ENCODE results near the gene XRCC3. TPM values are rescaled to one million over a fixed set of nuclear protein-coding genes. Genes with fewer than 3 reads are reported as not detected.

XRCC3 gene
- total RNA-seq, 1 donor: 11.7 TPM

DNA sequence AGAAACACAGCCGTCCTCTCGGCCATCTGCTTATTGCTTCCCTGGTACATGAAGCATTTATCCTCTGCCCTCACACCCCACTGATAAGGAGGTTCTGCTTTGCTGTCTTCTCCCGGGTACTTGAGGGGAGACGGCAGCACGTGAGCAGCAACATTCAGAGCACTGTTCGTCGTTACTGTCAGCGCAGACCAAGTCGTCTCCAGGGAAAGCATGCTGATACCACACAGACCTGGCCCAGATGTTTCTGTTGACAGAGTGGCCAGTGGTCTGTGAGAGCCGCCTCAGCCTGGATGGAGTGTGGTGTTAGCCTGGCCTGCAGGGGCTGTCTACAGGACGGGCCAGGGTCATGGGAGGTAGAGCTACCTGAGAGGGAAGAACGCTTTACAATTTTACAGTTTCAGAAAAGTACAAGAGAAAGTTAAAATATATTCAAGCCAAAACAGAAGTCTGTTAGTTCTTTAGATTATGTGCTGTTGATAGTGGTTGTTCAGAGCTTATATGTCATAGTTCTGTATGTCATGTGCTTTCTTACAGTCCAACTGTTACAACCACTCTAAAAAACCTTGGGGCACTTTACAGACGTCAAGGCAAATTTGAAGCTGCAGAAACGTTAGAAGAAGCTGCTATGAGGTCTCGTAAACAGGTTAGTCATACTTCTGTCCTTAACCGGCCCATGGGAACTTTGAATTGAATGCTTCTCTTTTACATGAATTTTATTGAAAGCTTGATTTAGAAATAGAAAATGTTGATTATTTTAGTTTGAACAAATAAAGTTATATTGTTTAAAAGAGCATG lies 38.2 kb downstream of the XRCC3 start:
- no peak overlapping the region for H3K4me3 ChIP-seq (ENCODE audit: low read depth, low read length)
- DNase-seq (ENCODE audit: low read depth): no peak
- TF ChIP-seq, protein P1, sequence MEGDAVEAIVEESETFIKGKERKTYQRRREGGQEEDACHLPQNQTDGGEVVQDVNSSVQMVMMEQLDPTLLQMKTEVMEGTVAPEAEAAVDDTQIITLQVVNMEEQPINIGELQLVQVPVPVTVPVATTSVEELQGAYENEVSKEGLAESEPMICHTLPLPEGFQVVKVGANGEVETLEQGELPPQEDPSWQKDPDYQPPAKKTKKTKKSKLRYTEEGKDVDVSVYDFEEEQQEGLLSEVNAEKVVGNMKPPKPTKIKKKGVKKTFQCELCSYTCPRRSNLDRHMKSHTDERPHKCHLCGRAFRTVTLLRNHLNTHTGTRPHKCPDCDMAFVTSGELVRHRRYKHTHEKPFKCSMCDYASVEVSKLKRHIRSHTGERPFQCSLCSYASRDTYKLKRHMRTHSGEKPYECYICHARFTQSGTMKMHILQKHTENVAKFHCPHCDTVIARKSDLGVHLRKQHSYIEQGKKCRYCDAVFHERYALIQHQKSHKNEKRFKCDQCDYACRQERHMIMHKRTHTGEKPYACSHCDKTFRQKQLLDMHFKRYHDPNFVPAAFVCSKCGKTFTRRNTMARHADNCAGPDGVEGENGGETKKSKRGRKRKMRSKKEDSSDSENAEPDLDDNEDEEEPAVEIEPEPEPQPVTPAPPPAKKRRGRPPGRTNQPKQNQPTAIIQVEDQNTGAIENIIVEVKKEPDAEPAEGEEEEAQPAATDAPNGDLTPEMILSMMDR (IDR thresholded peaks at IDR 0.05; ENCODE audit: insufficient read depth, low read depth, low read length): no peak

DNA sequence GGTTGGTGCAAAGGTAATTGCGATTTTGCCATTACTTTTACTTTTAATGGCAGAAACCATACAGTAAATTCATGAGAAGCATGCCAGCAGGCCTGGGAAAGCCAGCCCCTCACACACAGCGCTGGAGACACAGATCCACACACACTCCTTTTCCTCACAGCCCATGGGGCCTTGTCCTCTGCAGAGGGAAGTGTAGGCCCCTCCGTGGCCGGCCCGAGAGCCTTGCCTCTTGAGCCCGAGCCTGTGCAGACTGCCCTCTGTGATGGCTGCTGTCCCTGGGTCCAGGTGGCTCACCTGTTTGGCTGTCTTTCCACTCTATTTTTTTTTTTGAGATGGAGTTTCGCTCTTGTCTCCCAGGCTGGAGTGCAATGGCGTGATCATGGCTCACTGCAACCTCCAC lies 39.3 kb downstream of the XRCC3 start:
- no peak for DNase-seq (ENCODE audit: low read depth)
- no peak overlapping the region for H3K4me3 ChIP-seq (ENCODE audit: low read depth, low read length)
- TF ChIP-seq, protein P1 (IDR thresholded peaks at IDR 0.05; ENCODE audit: insufficient read depth, low read depth, low read length): no peak

DNA sequence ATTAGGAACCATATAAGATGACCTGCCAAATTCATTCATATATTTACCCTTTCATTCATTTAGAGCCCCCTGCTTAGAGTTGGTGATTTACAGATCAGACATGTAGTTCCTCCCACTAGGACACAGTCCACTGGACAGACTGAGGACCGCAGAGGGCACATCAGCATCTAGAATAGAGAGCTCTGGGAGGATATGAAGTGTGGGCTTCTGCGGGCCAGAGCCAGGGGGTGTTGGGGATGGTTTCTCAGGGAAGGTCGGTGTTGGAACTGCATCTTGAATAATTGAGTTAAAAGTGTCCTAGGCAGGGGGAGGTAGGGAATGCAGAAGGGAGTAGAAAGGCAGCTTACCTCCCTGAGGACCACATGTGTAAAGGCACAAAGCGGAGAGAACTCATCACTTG lies 43.3 kb downstream of the XRCC3 start:
- no peak for DNase-seq (ENCODE audit: low read depth)
- no peak overlapping the region for H3K4me3 ChIP-seq (ENCODE audit: low read depth, low read length)
- TF ChIP-seq, protein P1 (IDR thresholded peaks at IDR 0.05; ENCODE audit: insufficient read depth, low read depth, low read length): no peak

DNA sequence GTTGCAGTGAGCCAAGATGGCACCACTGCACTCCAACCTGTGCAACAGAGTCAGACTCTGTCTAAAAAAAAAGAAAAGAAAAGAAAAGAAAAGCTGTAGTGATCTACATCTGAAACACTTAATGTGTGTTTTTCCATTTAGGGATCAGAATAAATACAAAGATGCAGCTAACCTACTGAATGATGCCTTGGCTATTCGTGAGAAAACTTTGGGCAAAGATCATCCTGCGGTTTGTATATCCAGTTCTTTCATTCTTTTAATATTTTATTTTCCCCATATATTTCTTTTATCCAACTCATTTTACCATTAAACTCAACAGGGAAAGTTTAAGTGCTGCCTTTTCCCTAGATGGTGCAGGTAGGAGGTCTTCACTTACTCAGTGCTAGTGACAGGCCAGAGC lies 45.9 kb downstream of the XRCC3 start:
- TF ChIP-seq, protein P1 (IDR thresholded peaks at IDR 0.05; ENCODE audit: insufficient read depth, low read depth, low read length): no peak
- DNase-seq (ENCODE audit: low read depth): no peak
- no peak overlapping the region for H3K4me3 ChIP-seq (ENCODE audit: low read depth, low read length)

DNA sequence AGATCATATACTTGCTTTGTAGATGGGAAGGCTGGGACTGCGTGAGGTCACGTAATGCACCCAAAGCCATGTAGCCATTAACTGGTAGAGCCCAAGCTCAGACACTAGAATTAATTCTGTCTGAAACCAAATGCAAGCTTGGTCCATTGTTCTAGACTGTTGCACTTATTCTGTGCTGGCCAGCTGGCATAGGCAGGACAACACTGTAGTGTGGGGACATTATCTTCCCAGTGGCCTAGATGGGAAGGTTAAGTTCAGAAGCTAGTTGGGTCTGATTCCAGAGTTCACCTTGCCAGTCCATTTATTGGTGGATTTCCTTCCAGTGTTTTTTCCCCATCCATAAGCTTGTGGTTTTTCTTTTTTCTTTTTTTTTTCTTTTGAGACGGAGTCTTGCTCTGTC lies 47.1 kb downstream of the XRCC3 start:
- H3K4me3 ChIP-seq (ENCODE audit: low read depth, low read length): no peak overlapping the region
- TF ChIP-seq, protein P1 (IDR thresholded peaks at IDR 0.05; ENCODE audit: insufficient read depth, low read depth, low read length): no peak
- DNase-seq (ENCODE audit: low read depth): no peak

DNA sequence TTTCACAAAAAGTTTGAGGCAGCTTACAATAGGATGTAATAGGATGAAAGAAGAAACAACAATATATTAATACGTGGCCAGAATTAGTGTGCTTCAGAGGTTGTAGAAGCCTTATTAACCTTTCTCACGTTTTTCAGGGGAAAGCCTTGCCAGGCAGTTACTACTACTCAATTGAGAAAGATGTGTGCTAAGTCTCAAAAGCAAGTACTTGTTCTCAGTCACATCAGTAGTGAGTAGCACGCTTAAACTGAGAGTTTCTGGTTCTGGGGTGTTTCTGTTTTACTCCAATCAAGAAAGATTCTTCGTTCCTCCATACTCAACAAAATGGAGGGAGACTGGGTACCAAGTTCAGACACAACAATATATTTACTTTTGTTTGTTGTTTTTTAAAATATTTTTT lies 47.6 kb downstream of the XRCC3 start:
- DNase-seq (ENCODE audit: low read depth): no peak
- no peak overlapping the region for H3K4me3 ChIP-seq (ENCODE audit: low read depth, low read length)
- TF ChIP-seq, protein P1 (IDR thresholded peaks at IDR 0.05; ENCODE audit: insufficient read depth, low read depth, low read length): no peak

DNA sequence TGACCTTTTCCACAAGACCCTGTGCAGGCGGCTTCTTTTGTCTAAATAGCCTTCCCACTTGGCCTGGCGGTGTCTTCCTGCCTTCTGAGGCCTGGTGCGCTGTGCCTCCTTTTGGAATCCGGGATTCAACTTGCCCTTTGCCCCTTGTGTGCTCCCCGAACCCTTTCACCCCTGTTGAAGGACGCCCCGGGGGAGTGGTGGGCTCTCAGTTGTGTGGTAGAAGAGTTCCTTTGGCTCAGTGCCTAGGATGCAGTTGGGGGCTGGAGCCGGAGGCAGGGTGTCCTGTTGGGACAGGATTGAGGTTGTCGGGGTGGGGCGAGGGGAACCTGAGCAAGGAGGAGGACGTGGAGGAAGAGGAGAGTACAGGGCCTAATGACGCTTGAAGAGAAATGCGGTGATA lies 51.7 kb downstream of the XRCC3 start:
- DNase-seq (ENCODE audit: low read depth): no peak
- no peak overlapping the region for H3K4me3 ChIP-seq (ENCODE audit: low read depth, low read length)
- TF ChIP-seq, protein P1 (IDR thresholded peaks at IDR 0.05; ENCODE audit: insufficient read depth, low read depth, low read length): no peak
